Ovary (tissue), 3 donors: ENCODE data around the gene TMEM233.

Experiments
- POLR2A ChIP-seq: fragments of 450-650 bp; IDR thresholded peaks from one replicate; pipeline ENCODE4 v1.6.1; 2017; ENCODE audit warnings: antibody characterized with exemption, mild to moderate bottlenecking, moderate library complexity
- TF ChIP-seq, protein P1 (sequence below), 3 donors: fragments of 450-650 bp in 2 of 3; fragments of 200-600 bp in 1 of 3; IDR thresholded peaks; one replicate each; pipeline versions ENCODE4 v1.5.1 to v1.8.0; 2016 to 2022; ENCODE audit warnings: antibody characterized with exemption in 3 of 3, mild to moderate bottlenecking in 1 of 3
- donor health status: DM: no; HTN: no; CAD: no.

DNA sequence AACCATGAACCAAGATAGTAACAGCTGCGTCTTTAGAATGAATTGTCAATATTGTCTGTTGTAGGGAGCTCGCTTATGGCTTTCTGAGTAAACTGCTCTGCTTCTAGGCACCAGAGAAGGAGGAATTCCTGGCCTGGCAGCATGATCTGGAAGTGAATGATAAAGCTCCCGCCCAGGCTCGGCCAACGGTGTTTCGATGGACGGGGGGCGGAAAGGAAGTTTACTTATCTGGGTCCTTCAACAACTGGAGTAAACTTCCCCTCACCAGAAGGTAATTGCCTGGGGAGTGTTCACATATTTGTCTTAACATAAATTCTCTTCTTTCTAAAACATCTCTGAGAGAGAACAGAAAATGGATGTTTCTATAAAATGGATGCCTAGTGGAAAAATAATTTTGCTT, 78.6 kb downstream of the TMEM233 start:
- TF ChIP-seq, protein P1, sequence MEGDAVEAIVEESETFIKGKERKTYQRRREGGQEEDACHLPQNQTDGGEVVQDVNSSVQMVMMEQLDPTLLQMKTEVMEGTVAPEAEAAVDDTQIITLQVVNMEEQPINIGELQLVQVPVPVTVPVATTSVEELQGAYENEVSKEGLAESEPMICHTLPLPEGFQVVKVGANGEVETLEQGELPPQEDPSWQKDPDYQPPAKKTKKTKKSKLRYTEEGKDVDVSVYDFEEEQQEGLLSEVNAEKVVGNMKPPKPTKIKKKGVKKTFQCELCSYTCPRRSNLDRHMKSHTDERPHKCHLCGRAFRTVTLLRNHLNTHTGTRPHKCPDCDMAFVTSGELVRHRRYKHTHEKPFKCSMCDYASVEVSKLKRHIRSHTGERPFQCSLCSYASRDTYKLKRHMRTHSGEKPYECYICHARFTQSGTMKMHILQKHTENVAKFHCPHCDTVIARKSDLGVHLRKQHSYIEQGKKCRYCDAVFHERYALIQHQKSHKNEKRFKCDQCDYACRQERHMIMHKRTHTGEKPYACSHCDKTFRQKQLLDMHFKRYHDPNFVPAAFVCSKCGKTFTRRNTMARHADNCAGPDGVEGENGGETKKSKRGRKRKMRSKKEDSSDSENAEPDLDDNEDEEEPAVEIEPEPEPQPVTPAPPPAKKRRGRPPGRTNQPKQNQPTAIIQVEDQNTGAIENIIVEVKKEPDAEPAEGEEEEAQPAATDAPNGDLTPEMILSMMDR (IDR thresholded peaks at IDR 0.05) = no peak
- TF ChIP-seq POLR2A = no peak
